GM12891 (cell line): ENCODE results near the gene PSMD1.

Experiments
- POLR2AphosphoS5 ChIP-seq: IDR thresholded peaks from 2 replicates; pipeline ENCODE4 v1.6.1; 2011; ENCODE audit warnings: low read depth, low read length, control low read depth
- SPI1 ChIP-seq: IDR thresholded peaks from 2 replicates; pipeline ENCODE4 v1.6.1; 2011; ENCODE audit warnings: low read depth, low read length, control low read depth

DNA sequence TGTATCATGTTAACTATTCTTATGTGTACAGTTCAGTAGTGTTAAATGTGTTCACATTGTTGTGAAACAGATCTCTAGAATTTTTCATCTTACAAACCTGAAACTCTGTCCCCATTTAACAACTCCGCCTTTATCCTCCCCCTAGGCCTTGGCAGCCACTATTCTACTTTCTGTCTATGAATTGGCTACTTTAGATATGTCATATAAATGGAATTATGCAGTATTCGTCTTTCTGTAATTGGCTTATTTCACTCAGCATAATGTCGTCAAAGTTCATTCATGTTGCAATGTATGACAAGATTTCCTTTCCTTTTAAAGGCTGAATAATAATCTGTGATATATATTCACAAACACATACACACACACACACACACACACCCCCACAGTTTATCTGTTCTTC, 154.1 kb downstream of the PSMD1 start:
- TF ChIP-seq SPI1 = no peak
- TF ChIP-seq POLR2AphosphoS5 = no peak
